Calu3 (cell line): ENCODE measurements around the gene GHSR. TPM values are rescaled to one million over a fixed set of nuclear protein-coding genes. Genes with fewer than 3 reads are reported as not detected.
"Not testable (repeated sequence)": the region's sequence is repeated elsewhere in the genome, so short reads cannot be mapped to it uniquely, and the experiment has no call there.

Experiments
- Bru-seq: library from RNA; stranded (reverse); fragments of 400-500 nt; gene quantifications from one replicate; lab custom pipeline; 2021; lab: Mats Ljungman, UMichigan
- BruChase-seq, 2 experiments: library from RNA; stranded (reverse); fragments of 400-500 nt; gene quantifications; one replicate each; lab custom pipeline; 2021; lab: Mats Ljungman, UMichigan
- BruUV-seq: library from RNA; stranded (reverse); fragments of 400-500 nt; replicated peaks from 2 replicates; lab custom pipeline; 2021; lab: Mats Ljungman, UMichigan
- CTCF ChIA-PET: fragments of 300-600 bp; sonication (Branson Sonifier 250); formaldehyde crosslinking; loops from one replicate; lab custom pipeline; 2022; ENCODE audit warnings: antibody characterized with exemption; lab: Charles Lee
- DNase-seq: peaks from one replicate; pipeline ENCODE4 v3.0.0; 2022
- H3K27ac Mint-ChIP-seq: one replicate; pipeline ENCODE4 v1.8.0; 2022; ENCODE audit warnings: mixed read lengths; ENCODE audit not compliant: unreplicated experiment
- H3K27me3 Mint-ChIP-seq: one replicate; pipeline ENCODE4 v1.8.0; 2022; ENCODE audit warnings: mixed read lengths; ENCODE audit not compliant: unreplicated experiment
- H3K36me3 Mint-ChIP-seq: one replicate; pipeline ENCODE4 v1.8.0; 2022; ENCODE audit warnings: mild to moderate bottlenecking, moderate library complexity, mixed read lengths; ENCODE audit not compliant: insufficient read depth, unreplicated experiment
- H3K4me1 Mint-ChIP-seq: one replicate; pipeline ENCODE4 v1.8.0; 2022; ENCODE audit warnings: mild to moderate bottlenecking, low read depth, mixed read lengths; ENCODE audit not compliant: unreplicated experiment
- H3K4me3 Mint-ChIP-seq: one replicate; pipeline ENCODE4 v1.8.0; 2022; ENCODE audit warnings: mild to moderate bottlenecking, low read depth, moderate library complexity, mixed read lengths; ENCODE audit not compliant: unreplicated experiment
- H3K9me3 Mint-ChIP-seq: one replicate; pipeline ENCODE4 v1.8.0; 2022; ENCODE audit warnings: low read depth, mixed read lengths; ENCODE audit not compliant: unreplicated experiment
- CTCF ChIP-seq: fragments of 200-600 bp; IDR thresholded peaks from one replicate; pipeline ENCODE4 v1.8.0; 2022; ENCODE audit warnings: antibody characterized with exemption; ENCODE audit not compliant: unreplicated experiment
- intact Hi-C: fragments of 100-400 bp; cut with micrococcal nuclease; formaldehyde crosslinking; loops from one replicate; pipeline ENCODE4 v1.10.0; 2022; ENCODE audit not compliant: unreplicated experiment
- long read RNA-seq: library from polyadenylated mRNA; stranded (forward); transcript quantifications from one replicate; pipeline ENCODE4 v2.0.0, GENCODE V29; 2022
- total RNA-seq: library from RNA; stranded (reverse); gene quantifications from 2 replicates; pipeline ENCODE4 v1.2.3, GENCODE V29; 2022

GHSR gene, protein sequence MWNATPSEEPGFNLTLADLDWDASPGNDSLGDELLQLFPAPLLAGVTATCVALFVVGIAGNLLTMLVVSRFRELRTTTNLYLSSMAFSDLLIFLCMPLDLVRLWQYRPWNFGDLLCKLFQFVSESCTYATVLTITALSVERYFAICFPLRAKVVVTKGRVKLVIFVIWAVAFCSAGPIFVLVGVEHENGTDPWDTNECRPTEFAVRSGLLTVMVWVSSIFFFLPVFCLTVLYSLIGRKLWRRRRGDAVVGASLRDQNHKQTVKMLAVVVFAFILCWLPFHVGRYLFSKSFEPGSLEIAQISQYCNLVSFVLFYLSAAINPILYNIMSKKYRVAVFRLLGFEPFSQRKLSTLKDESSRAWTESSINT
- not detected in 2 replicates for total RNA-seq
- percentile 13 among the genes with signal in this experiment for Bru-seq, nascent RNA
- not detected for BruChase-seq, experiment 1, labeled RNA remaining after a 6-hour chase
- BruChase-seq, experiment 2, labeled RNA remaining after a 2-hour chase = not detected
- long read RNA-seq = 0 reads

DNA sequence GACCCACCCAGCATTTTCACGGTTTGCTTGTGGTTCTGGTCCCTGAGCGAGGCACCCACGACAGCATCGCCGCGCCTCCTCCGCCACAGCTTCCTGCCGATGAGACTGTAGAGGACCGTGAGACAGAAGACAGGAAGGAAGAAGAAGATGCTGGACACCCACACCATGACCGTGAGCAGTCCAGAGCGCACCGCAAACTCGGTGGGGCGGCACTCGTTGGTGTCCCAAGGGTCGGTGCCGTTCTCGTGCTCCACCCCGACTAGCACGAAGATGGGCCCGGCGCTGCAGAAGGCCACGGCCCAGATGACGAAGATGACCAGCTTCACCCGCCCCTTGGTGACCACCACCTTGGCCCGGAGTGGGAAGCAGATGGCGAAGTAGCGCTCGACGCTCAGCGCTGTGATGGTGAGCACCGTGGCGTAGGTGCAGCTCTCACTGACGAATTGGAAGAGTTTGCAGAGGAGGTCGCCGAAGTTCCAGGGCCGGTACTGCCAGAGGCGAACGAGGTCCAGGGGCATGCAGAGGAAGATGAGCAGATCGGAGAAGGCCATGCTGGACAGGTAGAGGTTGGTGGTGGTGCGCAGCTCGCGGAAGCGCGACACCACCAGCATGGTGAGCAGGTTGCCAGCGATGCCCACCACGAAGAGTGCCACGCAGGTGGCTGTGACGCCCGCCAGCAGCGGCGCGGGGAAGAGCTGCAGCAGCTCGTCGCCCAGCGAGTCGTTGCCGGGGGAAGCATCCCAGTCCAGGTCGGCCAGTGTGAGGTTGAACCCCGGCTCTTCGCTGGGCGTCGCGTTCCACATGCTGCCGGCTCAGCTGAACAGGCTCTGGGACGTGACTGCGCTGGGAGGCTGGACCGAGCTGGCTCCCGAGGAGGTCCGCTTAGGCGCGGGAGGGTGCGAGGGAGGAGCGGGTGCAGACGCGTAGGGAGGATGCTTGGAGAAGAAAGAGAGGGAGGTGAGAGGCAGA, at the start of gene GHSR:
TSS of gene GHSR (minus strand) at position 846 of the 969 bp plus-strand sequence. CDS start at position 803, 43 bp downstream.
- no peak within 1 kb of the TSS for H3K27ac Mint-ChIP-seq
- CTCF ChIA-PET = no interaction called here
- intact Hi-C loops = no loop called here
- H3K4me1 Mint-ChIP-seq = no peaks in the 10 kb centered on the region
- no peaks in the 10 kb centered on the region for H3K36me3 Mint-ChIP-seq
- BruUV-seq = no TSS peak
- DNase-seq = no peak
- H3K4me3 Mint-ChIP-seq = no peak within 1 kb of the TSS
- no peak for TF ChIP-seq CTCF
- H3K9me3 Mint-ChIP-seq = peaks cover 7% of the 10 kb centered on the region
- H3K27me3 Mint-ChIP-seq = peaks cover 35% of the 10 kb centered on the region

- BruUV-seq, H3K4me3 Mint-ChIP-seq, H3K27ac Mint-ChIP-seq: not testable (repeated sequence)
Observed at GRCh38 chr3:172490198-172490669, 42.0 kb upstream of the GHSR start.

GRCh38 chr3:172478116-172478515, 29.9 kb upstream of the GHSR start:
- no peak for DNase-seq
- CTCF ChIA-PET = interaction anchor here (2.2 to 2.7 kb wide), 3 partner anchors 11 to 117 kb away, joined by 8 to 20 read pairs (median 11); no protein-coding TSS in a partner anchor
- H3K4me1 Mint-ChIP-seq = peaks cover 26% of the 10 kb centered on the region
- H3K9me3 Mint-ChIP-seq = no peaks in the 10 kb centered on the region
- no peak overlapping the region for H3K4me3 Mint-ChIP-seq
- H3K36me3 Mint-ChIP-seq = peaks cover 9% of the 10 kb centered on the region
- H3K27me3 Mint-ChIP-seq = no peaks in the 10 kb centered on the region
- H3K27ac Mint-ChIP-seq = no peak overlapping the region
- TF ChIP-seq CTCF = no peak
- intact Hi-C loops = loop anchor here (5.0 kb wide), 2 partner anchors 81 to 121 kb away; no protein-coding TSS in a partner anchor
- BruUV-seq = no TSS peak

More at GRCh38 chr3:172490198-172490669, 42.0 kb upstream of the GHSR start:
- intact Hi-C loops = loop anchor here (1.0 kb wide), 4 partner anchors 70 to 176 kb away; no protein-coding TSS in a partner anchor
- peaks cover 24% of the 10 kb centered on the region for H3K4me1 Mint-ChIP-seq
- H3K9me3 Mint-ChIP-seq, H3K27me3 Mint-ChIP-seq, H3K36me3 Mint-ChIP-seq, CTCF ChIA-PET: not testable (repeated sequence)
- DNase-seq = peak; percentile 90
- peak; percentile 93 for TF ChIP-seq CTCF
